HEK293 (cell line): Measurements from ENCODE around the gene PDP2.

Source experiments
- CTCF ChIP-seq: fragments of 450-650 bp; formaldehyde crosslinking; IDR thresholded peaks from 2 replicates; pipeline ENCODE4 v1.5.1; 2016; ENCODE audit warnings: missing biosample characterization, missing genetic modification characterization
- HOXA7 ChIP-seq: sonication (generic); formaldehyde crosslinking; IDR thresholded peaks from 2 replicates; pipeline ENCODE4 v1.8.1; 2022; ENCODE audit warnings: missing genetic modification reagents, borderline replicate concordance
- PATZ1 ChIP-seq: fragments of 450-650 bp; formaldehyde crosslinking; IDR thresholded peaks from 2 replicates; pipeline ENCODE4 v1.5.1; 2016; ENCODE audit warnings: missing biosample characterization, missing genetic modification characterization
- ZNF121 ChIP-seq: fragments of 450-650 bp; formaldehyde crosslinking; IDR thresholded peaks from 2 replicates; pipeline ENCODE4 v1.5.1; 2016; ENCODE audit warnings: missing biosample characterization, missing genetic modification characterization
- ZNF140 ChIP-seq: fragments of 450-650 bp; formaldehyde crosslinking; IDR thresholded peaks from 2 replicates; pipeline ENCODE4 v1.5.1; 2016; ENCODE audit warnings: missing biosample characterization, missing genetic modification characterization
- ZNF148 ChIP-seq: fragments of 450-650 bp; formaldehyde crosslinking; IDR thresholded peaks from 2 replicates; pipeline ENCODE4 v1.5.0; 2017; ENCODE audit warnings: missing biosample characterization, missing genetic modification characterization, borderline replicate concordance
- ZNF19 ChIP-seq: fragments of 450-650 bp; formaldehyde crosslinking; IDR thresholded peaks from 2 replicates; pipeline ENCODE4; 2016; ENCODE audit warnings: missing biosample characterization, missing genetic modification characterization, low read depth
- ZNF2 ChIP-seq: fragments of 450-650 bp; formaldehyde crosslinking; IDR thresholded peaks from 2 replicates; pipeline ENCODE4 v1.5.1; 2016; ENCODE audit warnings: missing biosample characterization, missing genetic modification characterization
- ZNF24 ChIP-seq: fragments of 450-650 bp; formaldehyde crosslinking; IDR thresholded peaks from 2 replicates; pipeline ENCODE4 v1.5.1; 2016; ENCODE audit warnings: missing biosample characterization, missing genetic modification characterization
- ZNF274 ChIP-seq, 2 experiments: fragments of 200-500 bp in 1 of 2; fragments of 450-650 bp in 1 of 2; sonication (Bioruptor generic) in 1 of 2; formaldehyde crosslinking in 1 of 2; IDR thresholded peaks; 2 replicates each; pipeline versions ENCODE4 v1.5.1 to v1.6.1; 2014 to 2016; ENCODE audit warnings: borderline replicate concordance in 1 of 2, inconsistent platforms in 1 of 2, low read length in 1 of 2, missing biosample characterization in 1 of 2, missing genetic modification characterization in 1 of 2
- ZNF639 ChIP-seq: fragments of 450-650 bp; formaldehyde crosslinking; IDR thresholded peaks from 2 replicates; pipeline ENCODE4 v1.5.1; 2016; ENCODE audit warnings: missing biosample characterization, missing genetic modification characterization

GRCh38 chr16:66886914-66887313 lies 6.6 kb downstream of the PDP2 start:
- TF ChIP-seq ZNF140 (no peak), ZNF639 (tag by site-specific recombination) (no peak), ZNF2 (tag by site-specific recombination) (no peak), PATZ1 (tag by site-specific recombination) (no peak), ZNF24 (no peak), CTCF (tag by site-specific recombination) (no peak), ZNF148 (tag by site-specific recombination) (no peak), ZNF121 (no peak), ZNF19 (no peak), ZNF274 (IDR thresholded peaks at IDR 0.05; ENCODE audit: low read length) (no peak), ZNF274 (tag by site-specific recombination; IDR thresholded peaks at IDR 0.05; ENCODE audit: borderline replicate concordance) (no peak), HOXA7 (CRISPR knock-in tag) (no peak)
